Sigmoid colon (tissue), 7 donors: ENCODE results near the gene LDLRAD3. TPM values are rescaled to one million over a fixed set of nuclear protein-coding genes. Genes with fewer than 3 reads are reported as not detected.
A peak's percentile ranks its signal among the peaks of the same experiment; 100 is the strongest.

ENCODE experiments used
- DNase-seq: peaks from one replicate; pipeline ENCODE4 v3.0.0-alpha.2; 2019
- H3K27ac ChIP-seq, 4 donors: fragments of 200-600 bp; sonication (generic); one replicate each; pipeline ENCODE4 v1.5.1; 2016 to 2019; ENCODE audit warnings: mild to moderate bottlenecking in 1 of 4
- H3K27me3 ChIP-seq, 3 donors: fragments of 200-600 bp; sonication (generic); one replicate each; pipeline ENCODE4 v1.5.1; 2019; ENCODE audit warnings: mild to moderate bottlenecking in 1 of 3
- H3K36me3 ChIP-seq, 4 donors: fragments of 200-600 bp; sonication (generic); one replicate each; pipeline ENCODE4 v1.5.1; 2016 to 2019
- H3K4me1 ChIP-seq, 4 donors: fragments of 200-600 bp; sonication (generic); one replicate each; pipeline ENCODE4 v1.5.1; 2017 to 2019
- H3K4me3 ChIP-seq, 4 donors: fragments of 200-600 bp; sonication (generic); one replicate each; pipeline ENCODE4 v1.5.1; 2017 to 2019; ENCODE audit warnings: mild to moderate bottlenecking in 2 of 4, moderate library complexity in 1 of 4
- H3K9me3 ChIP-seq, 4 donors: fragments of 200-600 bp in 3 of 4; sonication (generic) in 3 of 4; one replicate each; pipeline versions ENCODE4 v1.5.1 to v1.6.1; 2013 to 2019
- EP300 ChIP-seq, 4 donors: sonication (generic); formaldehyde crosslinking; IDR thresholded peaks; one replicate each; pipeline ENCODE4 v1.6.1; 2017; ENCODE audit warnings: antibody characterized with exemption in 4 of 4
- POLR2A ChIP-seq, 2 donors: fragments of 450-650 bp; IDR thresholded peaks; one replicate each; pipeline ENCODE4 v1.6.1; 2016; ENCODE audit warnings: antibody characterized with exemption in 2 of 2, mild to moderate bottlenecking in 2 of 2, moderate library complexity in 2 of 2
- POLR2AphosphoS5 ChIP-seq, 4 donors: sonication (generic); formaldehyde crosslinking; IDR thresholded peaks; one replicate each; pipeline ENCODE4 v1.6.1; 2017; ENCODE audit warnings: antibody characterized with exemption in 4 of 4
- WGBS, 2 donors: extraction: QIAGEN DNeasy Blood & Tissue Kit; methylation state at CpG; one replicate each; pipeline ENCODE4 v1.1.7; 2013; 5-methylcytosine and 5-hydroxymethylcytosine counted together
- intact Hi-C: fragments of 100-400 bp; cut with DNase I; formaldehyde crosslinking; loops from one replicate; pipeline ENCODE4 v1.15.1; 2023
- polyA plus RNA-seq, 3 donors: library from polyadenylated mRNA; stranded (reverse); fragments of 200-250 nt; gene quantifications; one replicate each; pipeline ENCODE4 v1.2.3, GENCODE V29; 2013
- total RNA-seq, 4 donors: library from RNA; depleted of rRNA; stranded (reverse); fragments of >200 nt; gene quantifications; one replicate each; pipeline ENCODE4 v1.1.0, GENCODE V29; 2016
- TF ChIP-seq, protein P1 (sequence below), 4 experiments: fragments of 450-650 bp in 3 of 4; fragments of 200-600 bp in 1 of 4; IDR thresholded peaks; one replicate each; pipeline ENCODE4 v1.5.1; 2016 to 2019; ENCODE audit warnings: antibody characterized with exemption in 4 of 4, mild to moderate bottlenecking in 3 of 4, moderate library complexity in 2 of 4
- donor health status: healthy with polysubstance abuse.
- donor health status: Bipolar disorder and iron deficiency.
- donor health status: healthy.

The LDLRAD3 gene
- total and polyA plus RNA-seq, 7 donors: 0.23 to 23.4 (median 10.2) TPM

DNA sequence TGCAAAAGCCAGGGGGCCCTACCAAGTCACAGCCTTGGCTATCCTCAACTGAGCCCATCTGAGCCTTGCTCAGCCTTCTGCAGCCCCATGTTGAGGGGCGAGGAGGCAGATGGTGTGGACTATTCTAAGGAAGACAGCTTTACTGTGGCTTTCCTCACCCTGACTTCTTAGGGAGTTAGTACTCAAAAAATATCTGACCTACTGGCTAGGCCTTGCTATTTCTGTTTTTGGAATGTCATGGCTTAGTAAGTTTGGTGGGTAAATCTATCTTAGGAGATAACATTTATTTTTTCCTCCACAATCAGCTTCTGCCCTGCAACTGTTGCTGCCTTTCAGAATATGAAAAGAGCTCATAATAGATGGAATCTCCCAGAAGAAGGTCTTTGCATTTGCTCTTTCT lies 80.9 kb downstream of the LDLRAD3 start:
- Histone ChIP-seq H3K36me3 (no peaks in the 10 kb centered on the region), H3K27me3 (no peaks in the 10 kb centered on the region), H3K9me3 (no peaks in the 10 kb centered on the region), H3K4me3 (no peak overlapping the region), H3K27ac (no peak overlapping the region), H3K4me1 (no peaks in the 10 kb centered on the region)
- intact Hi-C loops: no loop called here
- DNase-seq: no peak
- 86 to 89% methylated on average over 1 of the region's 1 CpG for WGBS, 2 donors
- TF ChIP-seq EP300 (IDR thresholded peaks at IDR 0.05): no peak
- TF ChIP-seq POLR2A (IDR thresholded peaks at IDR 0.05): no peak
- TF ChIP-seq POLR2AphosphoS5 (IDR thresholded peaks at IDR 0.05): no peak
- TF ChIP-seq, protein P1, sequence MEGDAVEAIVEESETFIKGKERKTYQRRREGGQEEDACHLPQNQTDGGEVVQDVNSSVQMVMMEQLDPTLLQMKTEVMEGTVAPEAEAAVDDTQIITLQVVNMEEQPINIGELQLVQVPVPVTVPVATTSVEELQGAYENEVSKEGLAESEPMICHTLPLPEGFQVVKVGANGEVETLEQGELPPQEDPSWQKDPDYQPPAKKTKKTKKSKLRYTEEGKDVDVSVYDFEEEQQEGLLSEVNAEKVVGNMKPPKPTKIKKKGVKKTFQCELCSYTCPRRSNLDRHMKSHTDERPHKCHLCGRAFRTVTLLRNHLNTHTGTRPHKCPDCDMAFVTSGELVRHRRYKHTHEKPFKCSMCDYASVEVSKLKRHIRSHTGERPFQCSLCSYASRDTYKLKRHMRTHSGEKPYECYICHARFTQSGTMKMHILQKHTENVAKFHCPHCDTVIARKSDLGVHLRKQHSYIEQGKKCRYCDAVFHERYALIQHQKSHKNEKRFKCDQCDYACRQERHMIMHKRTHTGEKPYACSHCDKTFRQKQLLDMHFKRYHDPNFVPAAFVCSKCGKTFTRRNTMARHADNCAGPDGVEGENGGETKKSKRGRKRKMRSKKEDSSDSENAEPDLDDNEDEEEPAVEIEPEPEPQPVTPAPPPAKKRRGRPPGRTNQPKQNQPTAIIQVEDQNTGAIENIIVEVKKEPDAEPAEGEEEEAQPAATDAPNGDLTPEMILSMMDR (IDR thresholded peaks at IDR 0.05): no peak

- peaks cover 0 to 13% (median 5%) of the 10 kb centered on the region in 4 donors for H3K4me1 ChIP-seq
- no peak for TF ChIP-seq POLR2A (IDR thresholded peaks at IDR 0.05)
- no peak for TF ChIP-seq POLR2AphosphoS5 (IDR thresholded peaks at IDR 0.05)
- TF ChIP-seq EP300 (IDR thresholded peaks at IDR 0.05): no peak
- no peak for DNase-seq
- 93 to 95% methylated on average over 6 of the region's 6 CpGs for WGBS, 2 donors
- H3K27me3 ChIP-seq: no peaks in the 10 kb centered on the region
- H3K4me3 ChIP-seq: no peak overlapping the region
- no peak overlapping the region for H3K27ac ChIP-seq
- intact Hi-C loops: no loop called here
- H3K9me3 ChIP-seq: no peaks in the 10 kb centered on the region
- H3K36me3 ChIP-seq: no peaks in the 10 kb centered on the region
Measured at GRCh38 chr11:36026315-36026968, 82.6 kb downstream of the LDLRAD3 start.

GRCh38 chr11:36027731-36028130 lies 83.9 kb downstream of the LDLRAD3 start:
- no peaks in the 10 kb centered on the region for H3K27me3 ChIP-seq
- DNase-seq: no peak
- peaks cover 0 to 13% (median 7%) of the 10 kb centered on the region in 4 donors for H3K4me1 ChIP-seq
- no peak for TF ChIP-seq EP300 (IDR thresholded peaks at IDR 0.05)
- no peak for TF ChIP-seq POLR2AphosphoS5 (IDR thresholded peaks at IDR 0.05)
- no peak for TF ChIP-seq POLR2A (IDR thresholded peaks at IDR 0.05)
- TF ChIP-seq, protein P1 (IDR thresholded peaks at IDR 0.05): no peak
- intact Hi-C loops: no loop called here
- no peak overlapping the region for H3K27ac ChIP-seq
- WGBS, 2 donors: 45 to 65% methylated on average over 4 of the region's 4 CpGs
- H3K36me3 ChIP-seq: no peaks in the 10 kb centered on the region
- no peak overlapping the region for H3K4me3 ChIP-seq
- no peaks in the 10 kb centered on the region for H3K9me3 ChIP-seq

DNA sequence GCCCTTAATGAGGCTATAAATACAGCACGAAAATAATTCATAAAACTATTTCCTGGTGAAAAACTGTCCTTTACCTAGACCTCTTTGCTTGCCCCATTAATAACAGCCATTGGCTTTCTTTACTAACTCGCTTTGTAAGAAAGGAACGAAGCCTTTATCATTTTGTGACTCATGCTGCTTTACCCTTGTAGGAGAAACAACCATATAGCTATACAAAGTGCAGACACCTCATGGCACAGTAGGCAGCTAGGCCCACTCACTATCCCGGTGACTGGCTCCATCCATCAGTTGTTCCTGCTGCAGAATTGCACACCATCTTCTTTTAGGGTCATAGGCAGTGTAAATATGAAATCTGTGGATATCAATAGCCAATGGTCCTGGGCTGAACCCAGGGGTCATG lies 85.8 kb downstream of the LDLRAD3 start:
- intact Hi-C loops: no loop called here
- TF ChIP-seq POLR2A (IDR thresholded peaks at IDR 0.05) (no peak), POLR2AphosphoS5 (IDR thresholded peaks at IDR 0.05) (no peak), EP300 (IDR thresholded peaks at IDR 0.05) (no peak)
- TF ChIP-seq, protein P1 (IDR thresholded peaks at IDR 0.05): no peak
- H3K4me1 ChIP-seq: peaks cover 0 to 14% (median 7%) of the 10 kb centered on the region in 4 donors

DNA sequence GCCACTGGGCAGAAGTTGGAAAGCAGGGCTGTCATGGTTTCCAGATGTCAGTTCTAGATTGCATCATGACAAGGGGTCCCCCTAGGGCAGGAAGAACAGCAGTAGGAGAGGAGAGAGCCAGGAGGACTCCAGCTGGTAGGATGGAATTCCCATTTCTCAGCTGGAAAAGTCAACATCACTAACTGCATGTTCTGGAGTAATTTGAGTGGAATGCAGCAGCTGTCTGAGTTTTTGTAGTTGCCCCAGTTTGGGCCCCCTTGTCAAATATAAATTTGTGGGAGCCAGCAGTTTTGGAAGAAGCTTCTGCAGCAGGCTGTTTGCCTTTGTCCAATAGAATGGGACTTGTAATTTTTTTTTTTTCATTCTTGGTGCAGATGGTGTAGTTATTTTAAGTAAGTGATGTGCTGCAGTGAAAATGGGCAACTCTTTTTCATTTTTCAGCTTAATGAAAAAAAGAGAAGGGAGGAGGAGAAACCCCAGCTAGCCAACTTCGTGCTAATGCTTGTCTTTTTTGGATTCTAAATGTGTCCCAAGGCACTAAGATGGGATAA lies 86.9 kb downstream of the LDLRAD3 start:
- DNase-seq: no peak
- Histone ChIP-seq H3K27me3 (no peaks in the 10 kb centered on the region), H3K4me3 (no peak overlapping the region), H3K9me3 (no peaks in the 10 kb centered on the region), H3K27ac (peak overlapping the region in 1 of 4 donors; percentile 4), H3K36me3 (no peaks in the 10 kb centered on the region), H3K4me1 (peaks cover 0 to 23% (median 13%) of the 10 kb centered on the region in 4 donors)
- 52 to 64% methylated on average over 1 of the region's 1 CpG for WGBS, 2 donors
- intact Hi-C loops: no loop called here
- TF ChIP-seq POLR2A (IDR thresholded peaks at IDR 0.05): no peak
- no peak for TF ChIP-seq EP300 (IDR thresholded peaks at IDR 0.05)
- TF ChIP-seq, protein P1 (IDR thresholded peaks at IDR 0.05): no peak
- no peak for TF ChIP-seq POLR2AphosphoS5 (IDR thresholded peaks at IDR 0.05)

More for the DNA sequence above, 85.8 kb downstream of the LDLRAD3 start:
- Histone ChIP-seq H3K4me3 (no peak overlapping the region), H3K9me3 (no peaks in the 10 kb centered on the region), H3K27ac (no peak overlapping the region), H3K36me3 (no peaks in the 10 kb centered on the region), H3K27me3 (no peaks in the 10 kb centered on the region)
- DNase-seq: no peak
- WGBS, 2 donors: 85 to 94% methylated on average over 4 of the region's 4 CpGs
